Measurements from ENCODE around the gene LMBR1. TPM values are rescaled to one million over a fixed set of nuclear protein-coding genes. Genes with fewer than 3 reads are reported as not detected.
"Not testable (repeated sequence)": the region's sequence is repeated elsewhere in the genome, so short reads cannot be mapped to it uniquely, and the experiment has no call there.

The LMBR1 gene
- total RNA-seq, 1 donor from 2014 or later, result 89.1 TPM

DNA sequence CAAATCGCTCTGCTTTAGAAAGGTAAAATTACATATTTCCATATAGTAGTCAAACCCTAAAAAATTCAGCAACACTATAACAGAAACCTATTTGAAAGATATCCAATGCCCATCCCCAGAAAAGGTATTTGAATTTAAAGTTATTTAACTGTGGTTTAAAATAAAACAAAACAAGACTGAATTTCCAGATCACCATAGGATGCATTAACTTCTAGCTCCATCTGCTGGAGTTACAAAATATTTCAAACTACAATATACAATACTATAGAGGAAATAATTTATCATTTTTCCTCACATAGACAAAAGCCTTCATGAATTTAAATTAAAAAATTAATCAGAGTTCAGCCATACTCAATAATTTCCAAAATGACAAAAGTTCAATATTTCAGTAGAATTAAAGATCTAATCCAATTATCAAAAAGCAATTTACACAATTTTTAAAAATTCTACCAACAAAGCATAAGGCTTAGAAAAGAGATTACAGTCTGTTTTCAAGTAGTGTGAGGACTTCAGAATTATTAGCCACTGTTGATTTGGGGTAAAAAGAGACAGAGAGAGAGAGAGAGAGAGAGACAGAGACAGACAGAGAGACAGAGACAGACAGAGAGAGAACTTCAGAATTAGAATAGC is 75.9 kb downstream of the LMBR1 start:
- TF ChIP-seq CTCF (IDR thresholded peaks at IDR 0.05; ENCODE audit: unreplicated experiment), result peak; percentile 65
- peaks cover 18% of the 10 kb centered on the region for H3K4me1 Mint-ChIP-seq (ENCODE audit: low read depth)
- H3K27ac Mint-ChIP-seq, result peak overlapping the region; percentile 53
- no peak for DNase-seq (ENCODE audit: low spot score, unreplicated experiment)
- H3K4me3 Mint-ChIP-seq (ENCODE audit: low read depth), result no peak overlapping the region
- H3K27me3 Mint-ChIP-seq, result no peaks in the 10 kb centered on the region
- H3K9me3 Mint-ChIP-seq (ENCODE audit: low read depth), result no peaks in the 10 kb centered on the region
- H3K36me3 Mint-ChIP-seq (ENCODE audit: insufficient read depth), result peaks cover 5% of the 10 kb centered on the region

DNA sequence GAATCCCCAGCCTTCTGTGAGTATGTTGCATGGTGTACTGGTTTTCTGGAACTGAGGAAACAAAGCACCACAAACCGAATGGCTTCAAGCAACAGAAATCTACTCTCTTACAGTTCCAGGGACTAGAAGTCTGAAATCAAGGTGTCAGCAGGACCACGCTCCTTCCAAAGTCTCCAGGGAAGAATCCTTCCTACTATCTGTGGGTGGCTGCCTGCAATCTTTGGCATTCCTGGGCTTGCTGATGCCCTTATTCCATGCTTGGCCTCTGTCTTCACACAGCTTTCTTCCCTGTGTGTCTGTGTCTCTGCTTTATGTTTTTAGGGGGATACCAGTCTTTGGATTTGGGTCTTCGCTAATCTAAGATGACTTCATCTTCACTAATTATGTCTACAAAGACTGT is 81.3 kb downstream of the LMBR1 start:
- Mint-ChIP-seq H3K27ac (no peak overlapping the region), H3K27me3 (no peaks in the 10 kb centered on the region), H3K9me3 (ENCODE audit: low read depth) (no peaks in the 10 kb centered on the region), H3K36me3 (ENCODE audit: insufficient read depth) (peaks cover 8% of the 10 kb centered on the region), H3K4me3 (ENCODE audit: low read depth) (no peak overlapping the region), H3K4me1 (ENCODE audit: low read depth) (no peaks in the 10 kb centered on the region)
- DNase-seq (ENCODE audit: low spot score, unreplicated experiment), result no peak
- no peak for TF ChIP-seq CTCF (IDR thresholded peaks at IDR 0.05; ENCODE audit: unreplicated experiment)

GRCh38 chr7:156803656-156804055 is 89.3 kb downstream of the LMBR1 start:
- H3K36me3 Mint-ChIP-seq (ENCODE audit: insufficient read depth); DNase-seq (ENCODE audit: low spot score, unreplicated experiment); H3K4me1 Mint-ChIP-seq (ENCODE audit: low read depth); H3K4me3 Mint-ChIP-seq (ENCODE audit: low read depth); H3K27ac Mint-ChIP-seq; H3K9me3 Mint-ChIP-seq (ENCODE audit: low read depth); H3K27me3 Mint-ChIP-seq: not testable (repeated sequence)

DNA sequence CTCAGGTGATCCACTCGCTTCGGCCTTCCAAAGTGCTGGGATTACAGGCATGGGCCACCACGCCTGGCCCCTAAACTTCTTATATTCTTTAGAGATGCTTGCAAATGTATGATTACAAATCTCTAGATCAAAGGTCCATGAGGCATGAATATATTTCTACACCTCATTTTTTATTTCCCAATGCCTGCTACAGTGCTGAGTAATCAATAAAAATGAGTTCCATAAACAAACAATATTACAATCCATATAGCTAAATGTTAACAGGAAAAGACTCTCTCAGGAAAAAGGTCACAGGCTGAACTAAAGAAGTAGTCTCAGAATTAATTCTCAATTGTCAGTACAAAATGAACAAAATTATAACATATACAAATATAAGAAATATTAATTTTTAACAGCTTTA is 90.8 kb downstream of the LMBR1 start:
- DNase-seq (ENCODE audit: low spot score, unreplicated experiment), result no peak
- TF ChIP-seq CTCF (IDR thresholded peaks at IDR 0.05; ENCODE audit: unreplicated experiment), result no peak
- H3K36me3 Mint-ChIP-seq (ENCODE audit: insufficient read depth), result peaks cover 8% of the 10 kb centered on the region
- H3K4me3 Mint-ChIP-seq (ENCODE audit: low read depth), result no peak overlapping the region
- no peaks in the 10 kb centered on the region for H3K9me3 Mint-ChIP-seq (ENCODE audit: low read depth)
- H3K27me3 Mint-ChIP-seq, result no peaks in the 10 kb centered on the region
- no peaks in the 10 kb centered on the region for H3K4me1 Mint-ChIP-seq (ENCODE audit: low read depth)
- no peak overlapping the region for H3K27ac Mint-ChIP-seq

DNA sequence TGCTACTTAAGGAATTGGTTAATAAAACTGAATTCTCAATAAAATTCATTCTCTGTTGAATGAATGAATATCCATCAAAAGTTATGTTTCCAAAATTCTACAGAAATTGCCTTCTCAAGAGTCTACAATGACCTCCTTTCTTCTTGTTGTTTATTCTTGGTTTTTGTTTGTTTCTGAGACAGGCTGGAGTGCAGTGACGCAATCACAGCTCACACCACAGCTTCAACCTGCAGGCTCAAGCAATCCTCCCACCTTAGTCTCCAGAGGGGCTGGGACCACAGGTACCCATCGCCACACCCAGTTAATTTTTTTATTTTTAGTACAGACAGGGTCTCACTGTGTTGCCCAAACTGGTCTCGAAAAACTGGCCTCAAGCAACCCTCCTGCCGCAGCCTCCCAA is 97.6 kb downstream of the LMBR1 start:
- no peak for DNase-seq (ENCODE audit: low spot score, unreplicated experiment)
- Mint-ChIP-seq H3K36me3 (ENCODE audit: insufficient read depth) (peaks cover 9% of the 10 kb centered on the region), H3K27me3 (no peaks in the 10 kb centered on the region), H3K27ac (peak overlapping the region; percentile 14), H3K9me3 (ENCODE audit: low read depth) (no peaks in the 10 kb centered on the region), H3K4me3 (ENCODE audit: low read depth) (no peak overlapping the region), H3K4me1 (ENCODE audit: low read depth) (no peaks in the 10 kb centered on the region)
- no peak for TF ChIP-seq CTCF (IDR thresholded peaks at IDR 0.05; ENCODE audit: unreplicated experiment)

DNA sequence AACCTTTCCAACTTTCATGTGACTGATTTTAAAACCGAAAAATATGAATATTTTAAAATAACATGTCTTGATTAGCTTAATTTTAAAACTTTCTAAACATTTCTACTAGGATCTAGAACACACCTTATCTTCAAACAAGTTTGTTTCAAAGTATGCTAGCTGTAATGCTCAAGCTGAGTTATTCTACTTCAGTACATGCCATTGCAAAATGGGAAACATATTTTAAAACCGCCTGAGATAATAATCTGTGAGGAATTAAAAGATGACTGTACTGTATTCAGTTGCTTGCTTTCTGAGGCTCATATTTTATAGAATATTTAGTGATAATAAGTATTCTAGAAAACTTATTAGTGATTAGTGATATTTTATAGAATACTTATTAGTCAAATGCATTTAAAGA is 99.6 kb downstream of the LMBR1 start:
- Mint-ChIP-seq H3K27me3 (no peaks in the 10 kb centered on the region), H3K4me1 (ENCODE audit: low read depth) (no peaks in the 10 kb centered on the region), H3K4me3 (ENCODE audit: low read depth) (no peak overlapping the region), H3K36me3 (ENCODE audit: insufficient read depth) (peaks cover 8% of the 10 kb centered on the region), H3K27ac (no peak overlapping the region), H3K9me3 (ENCODE audit: low read depth) (no peaks in the 10 kb centered on the region)
- no peak for DNase-seq (ENCODE audit: low spot score, unreplicated experiment)
- no peak for TF ChIP-seq CTCF (IDR thresholded peaks at IDR 0.05; ENCODE audit: unreplicated experiment)

Data from progenitor cell of endocrine pancreas (in vitro differentiated cells).